Natural killer cell treated with Interleukin-12 subunit alpha and Interleukin-12 subunit beta and Interleukin-15 and Interleukin-18, amount 100 ng/mL, for 72 hours (primary cell): Measurements from ENCODE around the gene SIRT3. TPM values are rescaled to one million over a fixed set of nuclear protein-coding genes. Genes with fewer than 3 reads are reported as not detected.
A peak's percentile ranks its signal among the peaks of the same experiment; 100 is the strongest.
"Not testable (repeated sequence)": the region's sequence is repeated elsewhere in the genome, so short reads cannot be mapped to it uniquely, and the experiment has no call there.

Source experiments
- ATAC-seq, 2 donors: fragments of 150-1000 bp; cut with Tn5 transposase in 1 of 2; sonication (Bioruptor Pico), chemical (Tn5 transposase) in 1 of 2; 2 replicates each; pipeline ENCODE4 v1.10.0; 2021
- DNase-seq: peaks from one replicate; pipeline ENCODE4 v3.0.0; 2022; ENCODE audit warnings: low spot score
- H3K27ac Mint-ChIP-seq, 2 donors: 1 replicate in 1 of 2; 2 replicates in 1 of 2; pipeline ENCODE4 v1.8.0; 2022; ENCODE audit warnings: mixed read lengths in 2 of 2, mild to moderate bottlenecking in 1 of 2, moderate library complexity in 1 of 2
- H3K27me3 Mint-ChIP-seq, 2 donors: 1 replicate in 1 of 2; 2 replicates in 1 of 2; pipeline ENCODE4 v1.8.0; 2022; ENCODE audit warnings: mixed read lengths in 2 of 2
- H3K36me3 Mint-ChIP-seq: one replicate; pipeline ENCODE4 v1.8.0; 2022; ENCODE audit warnings: mixed read lengths
- H3K4me1 Mint-ChIP-seq, 2 donors: 1 replicate in 1 of 2; 2 replicates in 1 of 2; pipeline ENCODE4 v1.8.0; 2022; ENCODE audit warnings: low read depth in 2 of 2, mixed read lengths in 2 of 2, mild to moderate bottlenecking in 1 of 2
- H3K4me3 Mint-ChIP-seq: one replicate; pipeline ENCODE4 v1.8.0; 2022; ENCODE audit warnings: mixed read lengths
- H3K9me3 Mint-ChIP-seq: 2 replicates; pipeline ENCODE4 v1.8.0; 2022; ENCODE audit warnings: mixed read lengths
- total RNA-seq, 2 donors: library from RNA; stranded (reverse); gene quantifications; one replicate each; pipeline ENCODE4 v1.2.3, GENCODE V29; 2022

SIRT3 gene
- total RNA-seq, 2 donors from 2014 or later, result 13.7 to 16.3 TPM

DNA sequence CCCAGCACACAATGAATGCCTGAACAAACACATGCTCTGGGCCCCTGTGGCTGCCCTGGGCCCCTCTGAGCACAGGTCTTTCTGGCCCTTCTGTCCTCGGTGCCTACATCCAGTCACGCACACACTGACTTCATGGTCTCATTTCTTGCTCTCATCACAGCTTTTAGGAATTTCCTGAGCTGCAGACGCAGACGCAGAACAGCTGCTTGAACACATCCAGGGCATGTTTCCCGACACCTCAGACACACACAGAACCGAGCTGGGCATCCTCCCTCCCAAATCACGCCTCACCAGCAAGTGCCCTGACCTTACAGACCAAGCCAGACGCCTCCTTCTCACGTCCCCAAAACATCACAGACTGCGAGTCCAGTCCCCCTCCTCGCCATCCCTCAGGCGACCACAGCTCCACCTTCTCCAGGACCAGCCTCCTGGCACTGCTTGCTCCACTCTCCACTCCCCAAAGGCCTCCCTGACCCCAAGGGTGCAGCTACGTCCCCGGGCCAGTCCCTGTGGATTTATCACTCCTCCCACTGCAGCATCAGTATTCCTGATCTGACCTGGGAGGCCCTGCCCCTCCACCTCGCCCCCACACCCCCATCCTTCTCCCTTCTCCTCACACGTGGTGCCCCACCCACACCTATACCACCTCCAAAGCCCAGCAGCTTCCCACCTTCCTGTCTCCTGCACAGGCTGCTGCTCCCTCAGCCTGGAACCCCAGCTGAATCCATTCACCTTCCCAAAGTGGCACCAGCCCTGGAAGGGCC, 12.9 kb downstream of the SIRT3 start:
- Mint-ChIP-seq H3K27ac (peak overlapping the region in 1 of 2 donors; percentile 57), H3K36me3 (no peaks in the 10 kb centered on the region), H3K4me3 (no peak overlapping the region), H3K9me3 (no peaks in the 10 kb centered on the region), H3K27me3 (no peaks in the 10 kb centered on the region), H3K4me1 (peaks cover under 1 to 6% of the 10 kb centered on the region in 2 donors)
- ATAC-seq (no peak), DNase-seq (no peak)

DNA sequence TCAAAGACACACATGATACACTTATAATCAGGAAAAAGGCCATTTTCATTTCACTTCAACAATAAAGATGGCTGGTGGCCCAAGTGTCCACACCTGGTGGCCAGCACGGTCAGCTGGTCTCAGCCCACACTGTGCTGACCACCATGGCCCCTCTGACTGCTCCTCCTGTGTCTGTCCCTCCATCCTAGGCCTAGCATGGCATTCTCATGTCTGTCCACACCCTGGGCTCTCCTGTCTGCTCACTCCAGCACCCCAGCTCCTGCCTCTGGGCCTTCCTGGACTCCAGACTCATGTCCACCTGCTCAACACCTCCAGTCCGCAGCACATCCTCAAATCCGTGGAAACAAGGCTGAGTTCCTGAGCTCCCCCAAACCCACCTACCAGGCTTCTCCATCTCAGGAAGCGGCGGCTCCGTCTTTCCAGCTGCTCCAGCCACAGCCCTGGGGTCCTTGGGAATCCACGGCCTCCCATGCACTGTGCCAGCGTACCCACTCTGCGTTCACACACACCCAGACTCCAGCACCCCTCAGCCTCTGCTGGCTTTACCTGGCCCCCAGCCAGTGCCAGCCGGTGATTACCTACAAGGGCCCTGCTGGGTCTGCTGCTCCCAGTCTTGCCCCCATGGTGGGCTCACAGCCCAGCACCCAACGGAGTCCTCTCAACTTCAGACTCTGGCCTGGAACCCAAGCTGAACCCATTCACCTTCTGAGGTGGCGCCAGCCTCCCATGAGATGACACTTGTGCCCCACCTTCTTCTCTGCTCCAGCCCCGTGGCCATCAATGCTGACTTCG, 13.9 kb downstream of the SIRT3 start:
- DNase-seq (no peak), ATAC-seq (no peak)
- no peak overlapping the region for H3K27ac Mint-ChIP-seq
- H3K36me3 Mint-ChIP-seq, result peaks cover 4% of the 10 kb centered on the region
- H3K4me3 Mint-ChIP-seq, result no peak overlapping the region
- peaks cover 4 to 10% of the 10 kb centered on the region in 2 donors for H3K4me1 Mint-ChIP-seq
- H3K27me3 Mint-ChIP-seq, result no peaks in the 10 kb centered on the region
- no peaks in the 10 kb centered on the region for H3K9me3 Mint-ChIP-seq

GRCh38 chr11:221539-221938, 14.6 kb downstream of the SIRT3 start:
- H3K36me3 Mint-ChIP-seq, result peaks cover 4% of the 10 kb centered on the region
- no peak overlapping the region for H3K4me3 Mint-ChIP-seq
- H3K4me1 Mint-ChIP-seq, result peaks cover 4 to 10% of the 10 kb centered on the region in 2 donors
- no peaks in the 10 kb centered on the region for H3K27me3 Mint-ChIP-seq
- H3K9me3 Mint-ChIP-seq, result no peaks in the 10 kb centered on the region
- no peak for ATAC-seq
- no peak for DNase-seq
- H3K27ac Mint-ChIP-seq, result no peak overlapping the region

- H3K36me3 Mint-ChIP-seq, H3K27me3 Mint-ChIP-seq, ATAC-seq, H3K4me3 Mint-ChIP-seq, H3K27ac Mint-ChIP-seq, DNase-seq, H3K9me3 Mint-ChIP-seq: not testable (repeated sequence)
- peaks cover 4 to 10% of the 10 kb centered on the region in 2 donors for H3K4me1 Mint-ChIP-seq
Measured at GRCh38 chr11:220641-221215, 15.4 kb downstream of the SIRT3 start.

DNA sequence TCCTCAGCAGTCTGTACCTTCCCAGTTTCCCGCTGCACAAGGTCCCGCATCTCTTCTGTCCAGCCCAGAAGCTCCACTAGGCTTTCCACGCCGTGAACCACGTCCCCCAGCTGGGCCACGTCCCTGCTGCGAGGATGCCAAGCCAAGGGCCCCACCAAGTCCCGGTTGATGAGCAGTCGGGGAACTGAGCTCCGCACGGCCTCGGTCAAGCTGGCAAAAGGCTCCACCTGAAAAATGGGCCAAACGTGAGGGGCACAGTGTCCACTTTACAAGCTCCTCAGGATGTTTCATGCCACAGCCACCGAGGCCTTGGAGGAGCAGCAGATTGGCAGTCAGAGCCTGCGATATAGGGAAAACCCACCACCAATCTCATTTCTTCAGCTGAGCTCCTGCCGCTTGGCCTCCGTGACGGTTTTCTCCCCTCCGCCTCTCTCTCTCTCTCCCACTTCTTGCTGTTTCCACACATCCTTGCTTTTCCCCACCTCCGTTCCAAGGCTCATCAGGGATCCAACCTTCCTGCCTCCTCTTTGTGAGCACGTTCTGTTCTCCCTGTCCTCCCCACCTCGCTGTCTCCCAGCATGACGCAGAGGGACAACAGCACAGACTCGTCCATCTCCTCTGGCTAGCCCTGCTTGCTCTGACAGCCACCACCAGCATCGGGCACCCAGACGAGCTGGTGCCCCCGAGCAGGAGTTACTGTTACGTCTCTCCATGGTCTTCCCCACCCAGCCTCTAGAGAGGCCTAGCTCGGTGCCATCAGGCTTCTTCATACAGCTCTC, 17.1 kb downstream of the SIRT3 start:
- peaks cover 4 to 7% of the 10 kb centered on the region in 2 donors for H3K4me1 Mint-ChIP-seq
- no peak overlapping the region for H3K27ac Mint-ChIP-seq
- H3K36me3 Mint-ChIP-seq, result peaks cover 4% of the 10 kb centered on the region
- ATAC-seq, result peak in 1 of 2 donors; percentile 30
- no peak for DNase-seq
- no peak overlapping the region for H3K4me3 Mint-ChIP-seq
- no peaks in the 10 kb centered on the region for H3K9me3 Mint-ChIP-seq
- H3K27me3 Mint-ChIP-seq, result no peaks in the 10 kb centered on the region

DNA sequence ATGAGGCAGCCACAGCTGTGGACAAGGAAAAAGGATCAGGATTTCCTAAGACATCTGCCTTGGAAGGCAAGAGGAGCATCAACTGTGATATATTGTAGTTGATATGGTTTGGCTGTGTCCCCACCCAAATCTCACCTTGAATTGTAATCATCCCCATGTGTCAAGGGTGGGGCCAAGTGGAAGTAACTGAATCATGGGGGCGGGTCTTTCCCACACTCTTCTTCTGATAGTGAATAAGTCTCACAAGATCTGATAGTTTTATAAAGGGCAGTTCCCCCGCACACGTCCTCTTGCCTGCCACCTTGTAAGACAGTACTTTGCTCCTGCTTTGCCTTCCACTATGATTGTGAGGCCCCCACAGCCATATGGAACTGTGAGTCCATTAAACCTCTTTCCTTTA, 18.4 kb downstream of the SIRT3 start:
- peaks cover 4% of the 10 kb centered on the region for H3K36me3 Mint-ChIP-seq
- no peaks in the 10 kb centered on the region for H3K27me3 Mint-ChIP-seq
- no peaks in the 10 kb centered on the region for H3K9me3 Mint-ChIP-seq
- H3K4me3 Mint-ChIP-seq, result no peak overlapping the region
- H3K4me1 Mint-ChIP-seq, result peaks cover 4 to 8% of the 10 kb centered on the region in 2 donors
- DNase-seq (no peak), ATAC-seq (no peak)
- peak overlapping the region in 1 of 2 donors; percentile 40 for H3K27ac Mint-ChIP-seq

DNA sequence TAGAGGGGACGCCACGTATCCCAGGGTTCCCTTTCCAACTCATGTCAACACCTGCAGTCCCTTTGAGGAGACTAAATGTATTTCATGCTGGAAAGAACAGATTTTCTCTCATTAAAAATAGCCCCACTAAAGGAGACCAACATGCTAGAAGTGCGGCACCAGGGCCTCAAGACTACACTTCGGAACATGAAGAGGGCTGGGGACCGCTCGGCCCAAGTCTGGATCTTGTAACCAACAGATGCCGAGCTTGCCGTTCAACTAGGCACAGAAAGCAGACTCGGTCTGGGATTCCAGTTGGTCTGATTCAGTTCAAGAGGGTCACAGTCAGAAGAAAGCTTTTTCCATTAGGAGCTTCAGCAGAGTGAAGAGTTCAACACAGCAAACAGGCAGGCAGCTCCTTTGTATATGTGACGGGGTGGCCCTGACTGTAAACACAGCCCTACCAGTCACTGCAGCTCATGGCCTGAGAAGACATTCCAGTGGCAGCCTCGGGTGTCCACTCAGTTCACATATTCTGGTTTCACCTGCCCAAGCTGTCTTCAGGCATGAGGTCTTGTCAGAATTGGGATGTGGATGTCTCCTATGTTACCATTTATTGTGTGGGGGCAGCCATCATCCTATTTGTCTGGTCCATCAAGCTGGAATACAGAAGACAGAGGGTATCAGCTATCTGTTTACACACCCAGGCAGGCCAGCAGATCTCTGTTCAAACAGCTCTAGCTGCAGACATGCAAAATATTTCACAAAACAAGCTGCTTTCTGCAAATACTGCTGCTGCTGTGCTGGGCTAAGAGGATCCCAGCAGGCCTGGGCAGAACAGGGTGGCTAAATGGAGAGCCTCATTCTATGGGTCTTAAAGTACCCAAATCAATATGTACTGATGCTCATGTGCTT, 19.8 kb downstream of the SIRT3 start:
- peaks cover 4% of the 10 kb centered on the region for H3K36me3 Mint-ChIP-seq
- no peaks in the 10 kb centered on the region for H3K27me3 Mint-ChIP-seq

GRCh38 chr11:215581-216037, 20.5 kb downstream of the SIRT3 start:
- DNase-seq (no peak), ATAC-seq (no peak)
- peaks cover 4 to 11% of the 10 kb centered on the region in 2 donors for H3K4me1 Mint-ChIP-seq
- no peak overlapping the region for H3K27ac Mint-ChIP-seq
- H3K36me3 Mint-ChIP-seq, result peaks cover 4% of the 10 kb centered on the region
- H3K9me3 Mint-ChIP-seq, result no peaks in the 10 kb centered on the region
- no peaks in the 10 kb centered on the region for H3K27me3 Mint-ChIP-seq
- H3K4me3 Mint-ChIP-seq, result no peak overlapping the region

More for the DNA sequence above, 19.8 kb downstream of the SIRT3 start:
- peaks cover 4 to 9% of the 10 kb centered on the region in 2 donors for H3K4me1 Mint-ChIP-seq
- no peak overlapping the region for H3K4me3 Mint-ChIP-seq
- H3K27ac Mint-ChIP-seq, result no peak overlapping the region
- H3K9me3 Mint-ChIP-seq, result no peaks in the 10 kb centered on the region
- ATAC-seq (no peak), DNase-seq (no peak)

DNA sequence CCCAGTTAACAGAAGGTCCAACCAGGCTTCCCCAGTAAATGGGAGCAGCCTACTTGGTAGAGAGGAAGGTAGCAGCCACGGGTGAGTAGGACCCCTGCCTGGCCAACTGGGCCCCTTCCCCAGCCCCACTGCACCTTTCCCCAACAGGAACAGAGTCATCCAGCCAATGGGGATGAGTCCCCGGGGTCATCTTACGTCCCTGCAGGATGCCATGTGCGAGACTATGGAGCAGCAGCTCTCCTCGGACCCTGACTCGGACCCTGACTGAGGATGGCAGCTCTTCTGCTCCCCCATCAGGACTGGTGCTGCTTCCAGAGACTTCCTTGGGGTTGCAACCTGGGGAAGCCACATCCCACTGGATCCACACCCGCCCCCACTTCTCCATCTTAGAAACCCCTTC, 22.1 kb downstream of the SIRT3 start:
- Mint-ChIP-seq H3K4me3 (no peak overlapping the region), H3K36me3 (peaks cover 4% of the 10 kb centered on the region), H3K27me3 (no peaks in the 10 kb centered on the region), H3K4me1 (peaks cover 11 to 18% of the 10 kb centered on the region in 2 donors), H3K9me3 (no peaks in the 10 kb centered on the region), H3K27ac (no peak overlapping the region)
- ATAC-seq (no peak), DNase-seq (no peak)

GRCh38 chr11:213111-213510, 23.0 kb downstream of the SIRT3 start:
- peaks cover 13 to 18% of the 10 kb centered on the region in 2 donors for H3K4me1 Mint-ChIP-seq
- H3K4me3 Mint-ChIP-seq, result no peak overlapping the region
- peaks cover 3% of the 10 kb centered on the region for H3K36me3 Mint-ChIP-seq
- H3K27ac Mint-ChIP-seq, result peak overlapping the region in 1 of 2 donors; percentile 13
- H3K27me3 Mint-ChIP-seq, result no peaks in the 10 kb centered on the region
- H3K9me3 Mint-ChIP-seq, result no peaks in the 10 kb centered on the region
- ATAC-seq, result no peak
- DNase-seq, result peak; percentile 38

- Mint-ChIP-seq H3K9me3 (no peaks in the 10 kb centered on the region), H3K27me3 (no peaks in the 10 kb centered on the region), H3K27ac (no peak overlapping the region), H3K4me3 (no peak overlapping the region), H3K36me3 (no peaks in the 10 kb centered on the region), H3K4me1 (peaks cover 16 to 17% of the 10 kb centered on the region in 2 donors)
- peak; percentile 29 for DNase-seq
- ATAC-seq, result no peak
Measured at GRCh38 chr11:212150-213100, 23.7 kb downstream of the SIRT3 start.

- Mint-ChIP-seq H3K4me3 (peak overlapping the region; percentile 8), H3K27ac (peak overlapping the region in 1 of 2 donors; percentile 23), H3K4me1 (peaks cover 17 to 22% of the 10 kb centered on the region in 2 donors), H3K9me3 (no peaks in the 10 kb centered on the region), H3K36me3 (no peaks in the 10 kb centered on the region), H3K27me3 (no peaks in the 10 kb centered on the region)
- ATAC-seq, result no peak
- no peak for DNase-seq
Measured at GRCh38 chr11:211741-212140, 24.4 kb downstream of the SIRT3 start.
